ENCODE data around the gene QSOX2.

DNA sequence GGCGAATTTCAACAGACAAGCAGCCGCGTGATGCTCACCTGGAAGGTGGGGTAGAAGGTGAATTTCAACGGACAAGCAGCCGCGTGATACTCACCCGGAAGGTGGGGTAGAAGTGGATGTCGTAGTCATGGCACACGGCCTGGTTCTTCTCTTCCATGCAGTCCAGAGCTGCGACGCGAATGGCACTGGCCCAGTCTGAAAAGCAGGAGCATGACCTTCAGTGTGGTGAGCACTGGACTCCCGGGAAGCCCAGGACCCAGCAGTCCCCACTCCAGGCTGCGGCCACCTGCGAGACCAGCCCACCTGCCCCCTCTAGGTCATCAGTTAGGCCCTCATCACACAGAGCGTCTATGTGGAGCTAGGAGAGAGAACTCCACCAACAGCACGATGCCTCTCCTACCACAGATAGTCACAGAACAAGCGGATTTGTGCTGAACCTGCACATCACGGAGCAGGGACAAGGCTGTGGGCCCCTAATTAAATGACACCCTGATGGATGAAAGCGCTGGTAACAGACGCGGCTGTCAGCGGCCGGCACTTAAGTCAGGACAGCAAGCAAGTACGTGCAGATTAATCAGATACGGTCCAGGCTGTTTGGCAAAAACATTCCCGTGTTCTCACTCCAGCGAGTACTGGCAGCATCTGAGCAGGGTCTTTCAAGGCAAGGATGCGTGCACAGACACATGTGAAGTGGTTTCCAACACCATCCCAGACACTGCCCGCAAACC, 18.8 kb downstream of the QSOX2 start:
- TF ChIP-seq POLR2A (IDR thresholded peaks at IDR 0.05): no peak
- no peak for TF ChIP-seq CTCF (IDR thresholded peaks at IDR 0.05)

Data from right lobe of liver (tissue), 4 donors.